SK-N-MC (cell line): ENCODE data around the gene TACC2.

Experiments
- EZH2 ChIP-seq: fragments of 200-600 bp; sonication (generic); IDR thresholded peaks from one replicate; pipeline ENCODE4 v1.6.1; 2017; ENCODE audit warnings: antibody characterized with exemption
- POLR2AphosphoS5 ChIP-seq: IDR thresholded peaks from 2 replicates; pipeline ENCODE4 v1.6.1; 2012; ENCODE audit warnings: mild to moderate bottlenecking, low read depth, low read length, borderline replicate concordance

- TF ChIP-seq POLR2AphosphoS5 (no peak), EZH2 (no peak)
Observed at GRCh38 chr10:122281018-122281626, 292.2 kb downstream of the TACC2 start.
